ENCODE measurements around the gene ERBB4.

Gene ERBB4

DNA sequence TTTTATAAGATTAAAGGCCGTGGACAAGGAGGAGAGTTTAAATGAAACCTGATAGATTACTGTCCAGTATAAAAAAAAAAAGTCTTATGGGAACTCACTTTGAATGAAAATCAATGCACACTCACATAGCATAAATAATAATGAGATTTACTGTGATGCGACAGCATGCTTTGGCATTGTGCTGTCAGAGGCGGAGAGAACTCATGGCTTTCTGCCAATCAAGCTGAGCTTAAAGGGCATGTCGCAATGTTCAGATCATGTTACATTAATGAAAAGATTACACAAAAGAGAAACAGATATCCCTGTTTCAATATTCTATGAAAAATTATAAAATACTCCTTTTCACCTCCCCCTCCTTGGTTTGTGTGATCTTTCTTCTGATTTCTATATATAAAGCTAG is 310.8 kb downstream of the ERBB4 start:
- Histone ChIP-seq H3K27me3 (no peaks in the 10 kb centered on the region), H3K9me3 (no peaks in the 10 kb centered on the region), H3K4me1 (peaks cover 12% of the 10 kb centered on the region), H3K36me3 (no peaks in the 10 kb centered on the region), H3K4me3 (ENCODE audit: low read depth, low read length) (no peak overlapping the region)
- peak; percentile 70 for DNase-seq
- TF ChIP-seq, protein P1, sequence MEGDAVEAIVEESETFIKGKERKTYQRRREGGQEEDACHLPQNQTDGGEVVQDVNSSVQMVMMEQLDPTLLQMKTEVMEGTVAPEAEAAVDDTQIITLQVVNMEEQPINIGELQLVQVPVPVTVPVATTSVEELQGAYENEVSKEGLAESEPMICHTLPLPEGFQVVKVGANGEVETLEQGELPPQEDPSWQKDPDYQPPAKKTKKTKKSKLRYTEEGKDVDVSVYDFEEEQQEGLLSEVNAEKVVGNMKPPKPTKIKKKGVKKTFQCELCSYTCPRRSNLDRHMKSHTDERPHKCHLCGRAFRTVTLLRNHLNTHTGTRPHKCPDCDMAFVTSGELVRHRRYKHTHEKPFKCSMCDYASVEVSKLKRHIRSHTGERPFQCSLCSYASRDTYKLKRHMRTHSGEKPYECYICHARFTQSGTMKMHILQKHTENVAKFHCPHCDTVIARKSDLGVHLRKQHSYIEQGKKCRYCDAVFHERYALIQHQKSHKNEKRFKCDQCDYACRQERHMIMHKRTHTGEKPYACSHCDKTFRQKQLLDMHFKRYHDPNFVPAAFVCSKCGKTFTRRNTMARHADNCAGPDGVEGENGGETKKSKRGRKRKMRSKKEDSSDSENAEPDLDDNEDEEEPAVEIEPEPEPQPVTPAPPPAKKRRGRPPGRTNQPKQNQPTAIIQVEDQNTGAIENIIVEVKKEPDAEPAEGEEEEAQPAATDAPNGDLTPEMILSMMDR (IDR thresholded peaks at IDR 0.05; ENCODE audit: low read depth, low read length), result no peak

DNA sequence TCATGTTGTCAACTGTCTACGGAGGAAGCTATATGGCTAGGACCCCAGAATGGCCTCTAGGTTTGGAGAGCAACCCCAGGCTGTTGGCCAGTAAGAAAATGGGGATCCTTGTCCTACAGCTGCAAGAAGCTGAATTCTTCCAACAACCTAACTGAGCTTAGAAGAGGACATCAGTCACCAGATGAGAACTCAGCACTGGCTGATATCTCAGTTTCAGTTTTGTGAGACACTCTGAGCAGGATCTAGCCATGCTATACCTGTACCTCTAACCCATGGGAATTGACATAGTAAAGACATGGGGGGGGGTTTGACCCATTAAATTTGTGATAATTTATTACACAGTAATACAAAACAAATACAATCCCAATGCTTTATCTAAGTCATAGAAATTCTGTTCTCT is 312.5 kb downstream of the ERBB4 start:
- H3K4me1 ChIP-seq, result peaks cover 12% of the 10 kb centered on the region
- TF ChIP-seq, protein P1 (IDR thresholded peaks at IDR 0.05; ENCODE audit: low read depth, low read length), result no peak
- no peak overlapping the region for H3K4me3 ChIP-seq (ENCODE audit: low read depth, low read length)
- H3K36me3 ChIP-seq, result no peaks in the 10 kb centered on the region
- H3K9me3 ChIP-seq, result no peaks in the 10 kb centered on the region
- DNase-seq, result no peak
- no peaks in the 10 kb centered on the region for H3K27me3 ChIP-seq

DNA sequence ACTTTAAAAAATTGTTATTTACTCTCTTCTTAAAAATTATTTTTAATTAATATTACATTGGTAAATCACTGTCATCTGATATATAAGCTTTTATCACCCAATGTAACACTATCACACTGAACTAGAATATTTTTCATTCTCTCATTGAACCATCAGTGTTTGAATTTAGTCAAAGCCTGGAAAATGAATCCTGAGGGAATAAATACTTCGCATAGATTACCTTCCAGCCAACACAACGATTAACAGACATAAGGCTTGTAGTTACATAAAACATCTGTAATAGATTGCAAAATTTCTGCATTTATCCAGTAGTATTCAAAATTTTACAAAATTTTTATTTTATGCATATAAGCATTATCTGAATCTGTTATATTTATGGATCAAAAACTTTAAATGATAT is 314.9 kb downstream of the ERBB4 start:
- H3K36me3 ChIP-seq, result no peaks in the 10 kb centered on the region
- H3K4me1 ChIP-seq, result peaks cover 12% of the 10 kb centered on the region
- DNase-seq, result no peak
- no peak overlapping the region for H3K4me3 ChIP-seq (ENCODE audit: low read depth, low read length)
- no peaks in the 10 kb centered on the region for H3K9me3 ChIP-seq
- H3K27me3 ChIP-seq, result no peaks in the 10 kb centered on the region
- TF ChIP-seq, protein P1 (IDR thresholded peaks at IDR 0.05; ENCODE audit: low read depth, low read length), result no peak

DNA sequence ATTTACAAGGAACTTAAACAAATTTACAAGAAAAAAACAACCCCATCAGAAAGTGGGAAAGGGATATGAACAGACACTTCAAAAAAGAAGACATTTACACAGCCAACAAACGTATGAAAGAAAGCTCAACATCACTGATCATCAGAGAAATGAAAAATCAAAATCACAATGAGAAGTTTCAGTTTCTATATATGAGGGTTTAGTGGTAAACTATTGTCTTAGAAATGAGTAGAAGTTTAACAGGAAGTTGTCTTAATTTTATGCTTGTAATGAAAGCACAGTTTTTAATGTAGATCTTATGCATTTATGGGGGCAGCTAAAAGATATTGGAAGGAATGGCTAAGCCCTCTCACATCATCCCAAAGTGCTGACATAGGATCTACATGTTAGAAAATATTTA is 325.4 kb downstream of the ERBB4 start:
- H3K4me3 ChIP-seq (ENCODE audit: low read depth, low read length), result no peak overlapping the region
- no peaks in the 10 kb centered on the region for H3K27me3 ChIP-seq
- no peaks in the 10 kb centered on the region for H3K36me3 ChIP-seq
- TF ChIP-seq, protein P1 (IDR thresholded peaks at IDR 0.05; ENCODE audit: low read depth, low read length), result no peak
- peaks cover 2% of the 10 kb centered on the region; the same call in 1 of the 2 replicates for H3K4me1 ChIP-seq
- no peak for DNase-seq
- no peaks in the 10 kb centered on the region for H3K9me3 ChIP-seq

DNA sequence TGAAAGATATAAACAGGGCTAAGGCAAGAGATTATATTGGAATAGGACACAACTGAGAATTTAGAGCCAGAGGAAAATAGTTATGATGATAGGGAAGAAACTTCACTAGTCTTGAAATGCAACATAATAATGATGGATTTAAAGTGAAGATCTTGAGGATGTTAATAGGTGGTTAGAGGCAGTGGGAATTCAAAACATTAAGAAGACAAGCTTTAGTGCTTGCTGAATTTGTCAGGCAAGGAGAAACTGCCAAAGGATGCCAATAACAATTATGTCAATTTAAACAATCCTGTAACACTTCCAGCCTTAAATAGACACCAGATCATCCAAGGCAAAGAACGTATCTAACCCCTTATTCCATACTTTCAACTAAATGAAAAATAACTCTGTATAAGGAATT is 330.1 kb downstream of the ERBB4 start:
- Histone ChIP-seq H3K27me3 (no peaks in the 10 kb centered on the region), H3K9me3 (no peaks in the 10 kb centered on the region), H3K4me1 (peaks cover 2% of the 10 kb centered on the region), H3K36me3 (no peaks in the 10 kb centered on the region), H3K4me3 (ENCODE audit: low read depth, low read length) (no peak overlapping the region)
- TF ChIP-seq, protein P1 (IDR thresholded peaks at IDR 0.05; ENCODE audit: low read depth, low read length), result no peak
- no peak for DNase-seq

DNA sequence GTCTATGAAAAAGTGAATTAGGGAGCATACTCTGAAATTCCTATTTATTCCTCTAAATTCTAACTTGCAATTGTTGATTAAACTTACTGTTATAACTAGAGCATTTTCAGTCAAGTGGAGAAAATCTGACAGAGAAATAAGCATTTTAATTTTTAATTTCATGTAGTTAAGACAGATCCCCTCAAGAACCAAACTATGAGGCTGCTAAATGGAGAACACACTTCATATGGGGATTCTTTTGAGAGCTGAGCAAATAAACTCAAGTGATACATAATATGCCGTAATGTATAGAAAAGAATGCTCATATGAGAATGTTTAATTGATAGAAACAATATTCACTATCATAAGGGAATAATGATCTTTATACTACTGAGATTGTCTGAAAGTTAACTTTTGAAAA is 340.8 kb downstream of the ERBB4 start:
- Histone ChIP-seq H3K9me3 (no peaks in the 10 kb centered on the region), H3K4me1 (no peaks in the 10 kb centered on the region), H3K4me3 (ENCODE audit: low read depth, low read length) (no peak overlapping the region), H3K27me3 (no peaks in the 10 kb centered on the region), H3K36me3 (no peaks in the 10 kb centered on the region)
- TF ChIP-seq, protein P1 (IDR thresholded peaks at IDR 0.05; ENCODE audit: low read depth, low read length), result no peak
- no peak for DNase-seq
